ENCODE data around the gene SCGB1D4.

GRCh38 chr11:62269654-62270278 lies 29.1 kb downstream of the SCGB1D4 start, which contains the start of gene SCGB2A2:
- TF ChIP-seq, protein P1, sequence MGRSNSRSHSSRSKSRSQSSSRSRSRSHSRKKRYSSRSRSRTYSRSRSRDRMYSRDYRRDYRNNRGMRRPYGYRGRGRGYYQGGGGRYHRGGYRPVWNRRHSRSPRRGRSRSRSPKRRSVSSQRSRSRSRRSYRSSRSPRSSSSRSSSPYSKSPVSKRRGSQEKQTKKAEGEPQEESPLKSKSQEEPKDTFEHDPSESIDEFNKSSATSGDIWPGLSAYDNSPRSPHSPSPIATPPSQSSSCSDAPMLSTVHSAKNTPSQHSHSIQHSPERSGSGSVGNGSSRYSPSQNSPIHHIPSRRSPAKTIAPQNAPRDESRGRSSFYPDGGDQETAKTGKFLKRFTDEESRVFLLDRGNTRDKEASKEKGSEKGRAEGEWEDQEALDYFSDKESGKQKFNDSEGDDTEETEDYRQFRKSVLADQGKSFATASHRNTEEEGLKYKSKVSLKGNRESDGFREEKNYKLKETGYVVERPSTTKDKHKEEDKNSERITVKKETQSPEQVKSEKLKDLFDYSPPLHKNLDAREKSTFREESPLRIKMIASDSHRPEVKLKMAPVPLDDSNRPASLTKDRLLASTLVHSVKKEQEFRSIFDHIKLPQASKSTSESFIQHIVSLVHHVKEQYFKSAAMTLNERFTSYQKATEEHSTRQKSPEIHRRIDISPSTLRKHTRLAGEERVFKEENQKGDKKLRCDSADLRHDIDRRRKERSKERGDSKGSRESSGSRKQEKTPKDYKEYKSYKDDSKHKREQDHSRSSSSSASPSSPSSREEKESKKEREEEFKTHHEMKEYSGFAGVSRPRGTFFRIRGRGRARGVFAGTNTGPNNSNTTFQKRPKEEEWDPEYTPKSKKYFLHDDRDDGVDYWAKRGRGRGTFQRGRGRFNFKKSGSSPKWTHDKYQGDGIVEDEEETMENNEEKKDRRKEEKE (IDR thresholded peaks at IDR 0.05) = no peak
- TF ChIP-seq POLR2A (IDR thresholded peaks at IDR 0.05; ENCODE audit: low read depth, low read length) (no peak), BACH1 (IDR thresholded peaks at IDR 0.05; ENCODE audit: borderline replicate concordance) (no peak), ZZZ3 (IDR thresholded peaks at IDR 0.05; ENCODE audit: control insufficient read depth, insufficient read length, low read depth) (no peak), ZBTB4 (CRISPR knock-in tag; IDR thresholded peaks at IDR 0.05) (no peak), EP300 (IDR thresholded peaks at IDR 0.05; ENCODE audit: borderline replicate concordance in 1 of 2, control insufficient read depth in 1 of 2, low read depth in 2 of 2, low read length in 2 of 2) (no peak), JUND (IDR thresholded peaks at IDR 0.05; ENCODE audit: low read depth, low read length) (no peak), SPI1 (IDR thresholded peaks at IDR 0.05; ENCODE audit: borderline replicate concordance, insufficient read depth, low read depth, low read length) (no peak), POLR2AphosphoS5 (IDR thresholded peaks at IDR 0.05; ENCODE audit: low read length) (no peak)
- TF ChIP-seq, protein P2, sequence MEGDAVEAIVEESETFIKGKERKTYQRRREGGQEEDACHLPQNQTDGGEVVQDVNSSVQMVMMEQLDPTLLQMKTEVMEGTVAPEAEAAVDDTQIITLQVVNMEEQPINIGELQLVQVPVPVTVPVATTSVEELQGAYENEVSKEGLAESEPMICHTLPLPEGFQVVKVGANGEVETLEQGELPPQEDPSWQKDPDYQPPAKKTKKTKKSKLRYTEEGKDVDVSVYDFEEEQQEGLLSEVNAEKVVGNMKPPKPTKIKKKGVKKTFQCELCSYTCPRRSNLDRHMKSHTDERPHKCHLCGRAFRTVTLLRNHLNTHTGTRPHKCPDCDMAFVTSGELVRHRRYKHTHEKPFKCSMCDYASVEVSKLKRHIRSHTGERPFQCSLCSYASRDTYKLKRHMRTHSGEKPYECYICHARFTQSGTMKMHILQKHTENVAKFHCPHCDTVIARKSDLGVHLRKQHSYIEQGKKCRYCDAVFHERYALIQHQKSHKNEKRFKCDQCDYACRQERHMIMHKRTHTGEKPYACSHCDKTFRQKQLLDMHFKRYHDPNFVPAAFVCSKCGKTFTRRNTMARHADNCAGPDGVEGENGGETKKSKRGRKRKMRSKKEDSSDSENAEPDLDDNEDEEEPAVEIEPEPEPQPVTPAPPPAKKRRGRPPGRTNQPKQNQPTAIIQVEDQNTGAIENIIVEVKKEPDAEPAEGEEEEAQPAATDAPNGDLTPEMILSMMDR (IDR thresholded peaks at IDR 0.05 in 2 of 3, conservative IDR thresholded peaks at IDR 0.05 in 1 of 3; ENCODE audit: control insufficient read depth in 2 of 3, extremely low read depth in 1 of 3, insufficient read depth in 1 of 3, low read depth in 3 of 3, low read length in 3 of 3) = peak; percentile 5 to 31 (median 23); a peak in 2 of 6 replicates
- TF ChIP-seq, protein P3, sequence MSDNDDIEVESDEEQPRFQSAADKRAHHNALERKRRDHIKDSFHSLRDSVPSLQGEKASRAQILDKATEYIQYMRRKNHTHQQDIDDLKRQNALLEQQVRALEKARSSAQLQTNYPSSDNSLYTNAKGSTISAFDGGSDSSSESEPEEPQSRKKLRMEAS (IDR thresholded peaks at IDR 0.05; ENCODE audit: low read depth, low read length) = no peak

All from GM12878 (cell line).